GM18519 (cell line): ENCODE results near the gene WNT1.

Source experiments
- ATAC-seq: cut with Tn5 transposase; IDR thresholded peaks from one replicate; pipeline ENCODE4 v1.9.1; 2021; ENCODE audit warnings: mild to moderate bottlenecking, moderate library complexity; ENCODE audit not compliant: unreplicated experiment, low FRiP score

The WNT1 gene

DNA sequence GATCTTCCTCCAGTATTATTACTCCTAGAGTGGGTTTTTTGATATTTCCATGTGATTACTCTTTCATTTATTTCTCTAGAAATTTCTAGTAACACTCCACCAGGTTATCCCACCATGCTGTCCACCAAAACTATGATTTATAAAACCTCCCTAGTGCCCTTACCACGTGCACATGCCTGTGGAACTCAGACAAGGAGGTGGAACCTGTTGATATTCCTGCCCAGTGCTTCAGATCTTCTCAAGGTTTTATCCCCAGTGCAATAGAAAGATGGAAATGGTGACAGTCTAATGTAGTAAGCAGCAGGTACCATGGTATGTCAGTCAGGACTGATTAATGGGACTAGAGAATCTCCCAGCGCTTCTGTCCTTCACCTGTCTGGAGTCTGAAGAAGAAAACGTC, 17.3 kb upstream of the WNT1 start:
- no peak for ATAC-seq

DNA sequence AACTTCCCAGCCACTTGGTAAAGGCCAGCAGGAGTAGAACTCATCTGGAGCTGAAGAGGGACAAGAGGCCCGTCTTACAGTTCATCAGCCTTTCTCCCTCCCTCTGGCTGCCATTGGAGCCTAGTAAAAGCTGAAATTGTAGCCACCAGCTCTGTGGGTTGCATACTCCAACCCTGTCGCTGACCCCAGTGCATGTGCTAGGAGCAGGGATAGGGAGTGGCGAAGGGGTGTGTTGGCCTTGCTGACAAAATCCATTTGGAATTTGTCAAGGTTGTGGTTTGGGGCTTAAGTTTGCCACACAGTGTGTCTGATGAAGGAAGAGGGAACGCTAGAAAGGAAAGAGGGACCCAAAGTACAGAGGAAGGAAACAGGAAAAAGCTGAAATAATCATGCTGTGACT, 16.8 kb upstream of the WNT1 start:
- ATAC-seq, result no peak

DNA sequence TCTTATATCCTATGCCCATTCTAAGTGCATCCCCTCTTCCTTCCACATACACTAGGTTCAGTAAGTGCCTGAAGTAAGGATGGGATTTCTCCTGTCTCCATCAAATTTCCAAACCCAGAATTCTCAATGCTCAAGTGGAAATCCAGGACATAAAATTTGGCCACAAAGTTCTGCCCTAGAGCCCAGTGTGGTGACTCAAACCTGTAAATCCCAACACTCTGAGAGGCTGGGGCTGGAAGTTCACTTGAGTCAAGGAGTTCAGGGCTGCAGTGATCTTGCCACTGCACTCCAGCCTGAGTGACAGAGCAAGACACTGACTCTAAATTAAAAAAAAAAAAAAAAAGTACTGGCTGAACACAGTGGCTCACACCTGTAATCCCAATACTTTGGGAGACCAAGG, 16.3 kb upstream of the WNT1 start:
- no peak for ATAC-seq

DNA sequence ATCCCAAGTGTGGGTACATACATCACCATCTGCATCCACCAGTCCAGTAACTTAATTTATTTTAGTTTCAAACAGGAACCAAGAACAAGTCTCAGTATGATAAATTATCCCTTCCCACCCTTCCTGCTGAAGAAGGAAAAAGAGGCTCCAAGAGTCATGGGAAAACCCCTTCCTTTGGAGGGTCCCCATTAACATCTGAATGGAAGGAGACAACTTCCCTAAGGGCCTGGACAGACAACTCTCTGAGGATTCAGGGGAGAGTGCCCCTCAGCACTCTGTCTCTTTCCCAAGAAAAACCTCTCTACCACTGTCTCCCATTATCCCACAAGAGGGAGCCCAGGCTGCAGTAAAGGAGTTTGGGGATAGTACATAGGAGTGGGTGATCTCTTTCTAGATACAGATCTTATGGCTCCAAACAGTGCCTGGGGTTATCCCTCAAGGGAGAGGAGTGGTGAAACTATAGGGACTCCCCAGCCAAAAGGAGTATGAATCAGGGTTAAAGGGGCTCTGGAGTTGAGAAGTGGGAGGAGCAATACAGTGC, 12.8 kb upstream of the WNT1 start:
- no peak for ATAC-seq

DNA sequence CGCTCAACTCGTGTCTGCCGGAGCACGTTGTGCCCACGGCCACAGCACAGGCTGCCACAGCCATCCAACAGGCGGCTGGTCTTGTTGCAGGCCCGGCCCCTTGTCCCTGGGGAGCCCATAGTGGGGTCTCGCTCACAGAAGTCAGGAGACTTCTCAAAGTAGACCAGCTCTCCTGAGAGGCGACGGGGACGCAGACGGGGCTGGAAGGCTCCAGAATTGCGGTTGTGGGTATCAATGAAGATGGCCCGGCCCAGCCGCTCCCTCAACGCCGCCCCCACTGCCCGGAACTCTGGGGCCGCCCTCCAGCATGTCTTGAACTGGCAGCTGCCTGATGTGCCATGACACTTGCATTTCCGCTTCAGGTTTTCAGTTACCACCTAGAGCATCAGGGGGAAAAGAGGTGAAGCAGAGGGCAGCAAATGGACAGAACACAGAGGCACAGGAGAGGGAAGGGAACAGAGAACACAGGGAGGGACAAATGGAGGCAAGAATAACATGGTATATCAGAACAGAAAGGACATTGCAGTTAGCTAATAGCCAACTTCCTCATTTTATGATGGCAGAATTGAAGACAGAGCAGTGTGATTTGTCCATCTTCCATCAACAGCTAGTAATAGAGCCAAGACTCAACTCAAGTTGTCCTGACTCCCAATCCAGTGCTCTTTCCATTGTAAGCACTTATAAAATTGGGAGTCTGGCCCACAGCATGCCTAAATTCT, 11.8 kb upstream of the WNT1 start:
- ATAC-seq, result no peak

DNA sequence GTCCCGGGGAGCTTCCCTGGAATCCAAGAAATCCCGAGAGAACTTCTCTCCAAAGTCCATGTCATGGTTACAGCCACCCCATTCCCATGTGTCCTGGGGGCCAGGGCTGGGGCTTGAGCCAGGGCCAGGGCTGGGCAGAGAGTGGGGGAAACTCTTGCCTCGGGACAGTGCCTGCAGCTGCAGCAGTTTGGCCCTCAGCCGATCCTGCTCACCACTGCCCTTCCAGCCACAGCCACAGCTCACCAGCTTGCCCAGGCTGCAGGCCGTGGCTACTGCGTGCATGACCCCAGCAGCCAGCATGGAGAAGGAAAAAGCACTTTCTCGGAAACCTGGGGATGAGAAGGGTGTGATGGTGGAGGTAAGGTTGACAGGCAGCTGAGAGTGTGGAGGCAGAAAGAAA, 10.1 kb upstream of the WNT1 start:
- ATAC-seq, result no peak

DNA sequence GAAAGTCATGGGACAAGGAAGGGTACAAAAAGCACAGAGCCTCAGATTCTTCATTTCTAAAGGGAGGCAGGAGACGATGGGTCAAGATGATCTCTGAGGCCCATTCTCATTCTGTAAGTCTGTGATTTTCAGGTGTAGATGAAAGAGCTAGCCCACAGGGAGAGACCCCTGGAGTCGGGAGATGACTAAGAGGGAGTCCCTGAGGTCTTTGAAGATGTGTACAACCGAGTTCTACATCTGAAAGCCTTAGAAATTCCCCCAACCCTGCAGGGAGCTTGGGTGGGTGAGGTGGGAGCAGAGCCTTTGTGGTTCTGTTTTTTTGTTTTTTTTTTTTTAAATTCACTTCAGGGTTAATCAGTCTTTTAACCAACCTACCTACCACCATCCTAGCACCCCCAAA, 9.7 kb upstream of the WNT1 start:
- ATAC-seq, result no peak

DNA sequence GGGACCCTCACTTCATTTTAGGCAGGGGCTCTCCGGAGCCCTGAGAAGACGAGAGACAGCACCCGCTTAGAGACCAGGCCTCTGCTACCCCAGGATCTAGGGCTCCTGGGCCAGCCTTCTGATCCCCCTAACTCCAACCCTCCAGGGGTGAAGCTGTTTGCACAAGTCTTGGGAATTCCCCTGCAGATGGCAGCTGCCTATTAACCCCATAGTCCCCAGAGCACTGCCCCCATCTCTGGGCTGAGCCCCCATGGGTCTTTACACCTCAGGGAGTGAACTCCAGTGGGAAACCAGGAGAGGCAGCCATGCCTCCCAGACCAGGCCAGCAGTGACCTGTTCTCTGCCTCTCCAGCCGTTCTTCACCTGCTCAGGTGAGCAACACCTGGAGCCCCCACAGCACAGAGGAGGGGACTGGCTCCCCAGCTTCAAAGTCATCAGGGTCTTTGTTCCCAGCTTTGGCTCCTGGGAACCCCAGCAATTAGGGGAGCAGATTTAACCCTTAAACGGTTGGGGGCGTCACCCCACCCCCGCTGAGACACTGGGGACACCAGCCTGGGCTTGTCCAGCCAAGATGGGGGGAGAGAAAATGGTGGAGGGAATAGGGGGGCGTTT, 8.9 kb upstream of the WNT1 start:
- no peak for ATAC-seq

DNA sequence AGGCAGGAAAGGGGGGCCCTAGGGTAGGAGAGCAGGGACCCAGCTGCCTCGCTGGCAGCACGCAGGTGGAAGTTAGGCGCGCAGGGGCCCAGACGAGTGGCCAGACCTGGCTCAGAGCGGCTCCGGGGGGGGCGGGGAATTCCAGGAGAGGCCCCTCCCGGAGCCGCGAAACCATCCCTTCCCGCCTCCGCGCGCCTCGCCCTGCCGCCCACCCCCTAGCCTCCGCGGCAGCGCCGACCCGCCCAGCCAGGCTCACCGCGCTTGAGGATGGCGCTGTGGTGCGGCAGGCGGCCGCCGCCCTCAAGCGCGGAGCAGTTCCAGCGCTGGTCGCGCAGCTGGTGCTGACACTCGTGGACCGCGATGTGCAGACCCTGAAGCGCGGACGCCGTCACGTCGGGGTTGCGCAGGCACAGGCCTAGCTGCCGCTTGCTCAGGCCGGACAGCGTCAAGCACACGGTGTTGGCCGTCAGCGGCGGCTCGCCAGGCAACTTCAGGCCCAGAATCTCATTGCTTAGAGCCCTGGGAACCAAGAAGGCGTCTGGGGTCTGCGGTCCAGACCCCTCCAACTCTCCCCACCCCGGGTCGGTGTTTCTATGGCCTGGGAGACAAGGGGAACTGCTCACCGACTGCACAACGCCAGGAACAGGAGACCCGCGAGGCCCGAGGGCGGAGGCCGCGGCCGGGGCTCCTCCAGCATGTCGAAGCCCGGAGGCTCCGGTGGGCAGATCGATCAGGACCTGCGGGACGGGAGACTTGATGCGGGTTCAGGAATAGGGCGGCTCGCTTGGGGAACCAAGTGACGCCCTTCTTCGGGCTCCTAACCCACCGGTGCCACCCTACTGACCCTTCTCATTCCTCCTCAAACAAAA, 8.1 kb upstream of the WNT1 start:
- ATAC-seq, result no peak

DNA sequence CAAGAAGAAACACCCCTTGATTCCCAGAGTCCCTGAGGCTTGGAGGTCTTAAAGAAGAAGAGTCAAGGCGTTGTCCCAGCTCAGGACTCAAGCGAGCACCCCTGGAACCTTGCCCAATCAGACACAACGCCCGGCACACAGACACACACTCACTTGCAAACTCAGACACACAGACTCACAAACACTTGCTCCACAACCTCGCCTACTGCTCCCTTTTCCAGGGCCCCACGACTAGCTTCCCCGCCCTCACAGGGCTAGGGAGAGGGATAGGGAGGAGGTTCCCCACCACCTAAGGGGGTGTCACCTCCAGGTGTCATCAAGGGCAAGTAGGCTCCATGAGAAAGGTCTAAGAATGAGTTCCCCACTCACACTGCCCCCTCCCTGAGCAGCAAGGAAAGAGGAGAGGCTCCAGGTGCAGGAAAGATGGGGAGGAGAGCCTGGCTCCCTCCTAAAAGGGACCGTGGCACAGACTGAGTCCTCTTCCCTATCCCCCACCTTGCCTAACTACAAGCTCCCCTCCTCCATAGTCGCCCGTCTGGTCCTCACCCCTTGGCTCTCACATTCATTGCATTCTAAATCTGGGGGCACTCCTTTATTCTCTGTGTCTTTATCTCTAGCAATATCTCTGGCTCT, 7.3 kb upstream of the WNT1 start:
- ATAC-seq, result no peak

DNA sequence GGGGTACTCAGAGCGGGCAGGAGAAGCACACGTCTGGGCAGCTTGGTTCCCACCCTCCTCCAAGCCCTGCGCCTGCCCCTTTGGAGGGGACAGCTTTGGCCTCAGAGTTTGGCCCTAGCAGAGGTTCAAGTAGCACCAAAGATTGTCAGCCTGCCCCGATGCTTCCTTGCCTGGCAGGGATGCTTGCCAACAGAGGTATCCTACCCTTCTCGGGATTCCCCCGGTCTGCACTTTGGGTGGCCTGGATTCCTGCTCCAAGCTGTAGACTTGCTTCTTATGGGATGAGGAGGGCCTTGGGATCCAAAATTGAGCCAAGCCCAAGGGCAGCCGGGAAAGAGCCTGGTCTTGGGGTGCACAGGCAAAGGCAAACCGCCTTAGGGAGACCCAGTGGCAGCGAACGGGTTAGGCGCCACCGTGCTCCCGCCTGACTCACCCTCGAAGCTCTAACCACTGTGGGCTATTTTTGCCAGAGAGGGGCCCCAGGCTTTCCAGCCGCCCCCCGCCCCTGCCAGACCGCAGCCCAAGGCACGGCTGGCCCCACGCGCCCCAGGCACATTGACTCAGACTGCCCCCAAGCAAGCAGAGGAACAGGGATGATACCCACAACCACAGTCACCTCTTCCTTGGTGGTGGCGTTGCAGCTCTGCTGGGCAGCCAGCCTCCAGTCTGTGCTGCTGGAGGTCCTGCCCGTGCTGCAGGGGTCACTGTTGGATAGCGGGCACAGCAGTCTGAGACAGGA, 5.7 kb upstream of the WNT1 start:
- no peak for ATAC-seq

DNA sequence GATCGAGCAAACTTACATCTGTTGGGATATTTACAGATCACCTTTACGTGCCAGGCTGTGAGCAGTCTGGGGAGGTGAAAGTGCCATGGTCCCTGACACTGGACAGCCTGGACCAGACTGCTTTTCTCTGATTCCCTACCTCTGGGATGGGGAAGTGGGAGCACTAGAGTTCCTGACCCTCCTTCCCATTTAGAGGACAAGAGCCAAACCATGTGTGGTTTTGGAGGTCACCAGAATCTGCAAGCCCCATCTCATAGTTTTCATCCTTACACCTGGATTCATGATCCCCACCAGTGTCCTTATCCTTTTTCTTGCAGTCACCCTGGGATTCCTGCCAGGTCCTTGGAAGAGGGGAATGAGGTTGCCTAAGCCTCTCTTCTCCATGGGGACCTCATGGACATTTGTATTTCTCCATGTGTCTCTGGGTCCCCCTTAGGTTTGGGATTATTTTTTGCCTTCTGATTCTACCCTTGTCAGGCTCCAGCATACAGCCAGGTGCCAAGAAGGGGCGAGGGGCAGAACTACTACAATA, 5.1 kb upstream of the WNT1 start:
- ATAC-seq, result no peak

DNA sequence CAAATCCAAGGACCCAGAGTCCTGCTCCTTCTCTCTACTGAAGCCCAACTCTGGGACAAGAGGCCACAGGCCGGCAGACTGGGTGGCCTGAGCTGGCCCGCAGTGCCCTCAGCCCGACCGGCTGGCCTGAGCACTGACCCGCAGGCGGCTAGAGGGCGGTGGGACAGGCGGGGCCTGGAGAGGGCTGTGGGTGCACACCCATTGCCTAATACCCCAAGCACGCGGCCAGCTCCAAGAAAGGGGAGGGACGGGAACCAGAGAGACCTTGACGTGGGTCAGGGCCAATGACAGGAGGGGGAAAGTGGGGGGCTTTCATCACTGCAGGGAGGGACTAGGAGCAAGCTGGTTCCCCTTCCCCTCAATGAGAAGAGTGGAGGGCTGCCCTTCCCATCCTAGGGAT, 4.6 kb upstream of the WNT1 start:
- no peak for ATAC-seq

DNA sequence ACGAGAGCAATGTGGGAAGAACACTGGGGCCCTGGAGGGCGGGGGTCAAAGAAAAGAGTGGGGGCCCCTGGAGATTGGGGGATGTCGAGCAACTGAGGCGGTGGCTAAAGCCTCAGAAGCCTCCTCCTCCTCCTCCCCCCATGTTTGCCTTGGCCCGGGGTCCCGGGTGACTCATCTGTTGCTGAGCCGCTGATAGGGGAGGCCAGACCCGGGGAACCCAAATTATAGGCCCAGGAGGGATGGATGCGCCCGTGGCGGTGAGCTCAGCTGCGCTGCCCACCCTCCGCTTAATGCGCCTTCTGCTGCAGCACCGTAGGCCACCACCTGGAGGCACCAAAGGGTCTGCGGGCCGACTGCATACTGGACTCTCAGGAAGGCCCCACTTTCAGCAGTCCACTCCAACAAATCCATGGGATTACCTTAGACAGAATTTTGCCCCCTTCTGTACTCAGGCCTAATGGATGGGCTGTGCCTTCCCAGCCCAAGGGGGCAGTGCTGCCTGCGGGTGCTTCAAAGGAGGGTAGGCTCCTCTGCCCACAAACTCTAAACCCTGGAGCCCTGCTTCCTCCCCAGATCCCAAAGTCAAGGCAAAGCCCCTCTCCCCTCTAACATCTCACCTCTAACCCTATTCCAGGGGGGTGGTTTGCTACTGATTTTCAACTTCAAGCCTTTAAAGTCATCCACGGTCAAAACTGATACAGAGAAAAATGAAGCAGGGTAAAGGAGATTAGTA, 4.0 kb upstream of the WNT1 start:
- no peak for ATAC-seq

DNA sequence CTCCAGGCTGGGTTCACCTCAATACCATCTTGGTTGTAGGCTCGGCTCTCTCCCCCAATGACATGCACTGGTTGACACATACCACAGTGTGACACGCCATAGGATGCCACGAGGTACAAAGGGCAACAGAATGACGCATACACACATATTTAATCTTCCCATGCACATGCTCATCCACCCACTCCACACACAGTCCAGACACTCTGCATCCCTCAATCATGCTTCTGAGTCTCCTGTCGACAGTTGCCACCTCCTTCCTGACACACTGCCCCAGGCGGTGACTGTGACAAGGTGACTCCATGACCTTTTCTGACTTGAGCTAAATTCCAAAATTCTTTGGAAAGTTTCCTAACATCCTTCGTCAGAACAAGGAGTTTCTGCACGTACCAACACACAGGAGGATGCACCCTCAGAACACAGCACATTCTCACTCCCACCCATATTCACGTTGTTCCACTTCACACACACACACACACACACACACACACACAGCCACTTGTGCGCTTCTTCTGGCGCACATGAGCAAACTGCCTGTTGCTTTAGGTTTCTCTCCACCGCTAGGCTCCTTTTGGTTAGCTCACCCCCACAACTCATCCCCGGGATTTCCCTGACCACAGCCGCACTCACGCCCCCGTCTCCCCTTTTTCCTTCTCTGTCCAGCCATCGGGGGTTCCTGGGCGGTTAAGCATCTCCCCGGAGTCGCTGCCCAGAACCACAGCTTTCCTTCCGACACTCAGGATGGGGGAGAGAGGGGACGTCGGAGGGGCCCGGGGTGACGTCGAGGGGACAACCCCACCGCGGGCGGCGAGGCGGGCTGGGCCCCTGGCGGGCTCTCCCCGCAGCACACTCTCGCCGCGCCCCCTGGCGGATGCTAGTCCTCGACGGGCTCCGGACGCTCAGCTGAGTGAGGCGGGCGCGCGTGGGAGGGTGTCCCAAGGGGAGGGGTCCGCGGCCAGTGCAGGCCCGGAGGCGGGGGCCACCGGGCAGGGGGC, 536 bp upstream of the WNT1 start:
- no peak for ATAC-seq

DNA sequence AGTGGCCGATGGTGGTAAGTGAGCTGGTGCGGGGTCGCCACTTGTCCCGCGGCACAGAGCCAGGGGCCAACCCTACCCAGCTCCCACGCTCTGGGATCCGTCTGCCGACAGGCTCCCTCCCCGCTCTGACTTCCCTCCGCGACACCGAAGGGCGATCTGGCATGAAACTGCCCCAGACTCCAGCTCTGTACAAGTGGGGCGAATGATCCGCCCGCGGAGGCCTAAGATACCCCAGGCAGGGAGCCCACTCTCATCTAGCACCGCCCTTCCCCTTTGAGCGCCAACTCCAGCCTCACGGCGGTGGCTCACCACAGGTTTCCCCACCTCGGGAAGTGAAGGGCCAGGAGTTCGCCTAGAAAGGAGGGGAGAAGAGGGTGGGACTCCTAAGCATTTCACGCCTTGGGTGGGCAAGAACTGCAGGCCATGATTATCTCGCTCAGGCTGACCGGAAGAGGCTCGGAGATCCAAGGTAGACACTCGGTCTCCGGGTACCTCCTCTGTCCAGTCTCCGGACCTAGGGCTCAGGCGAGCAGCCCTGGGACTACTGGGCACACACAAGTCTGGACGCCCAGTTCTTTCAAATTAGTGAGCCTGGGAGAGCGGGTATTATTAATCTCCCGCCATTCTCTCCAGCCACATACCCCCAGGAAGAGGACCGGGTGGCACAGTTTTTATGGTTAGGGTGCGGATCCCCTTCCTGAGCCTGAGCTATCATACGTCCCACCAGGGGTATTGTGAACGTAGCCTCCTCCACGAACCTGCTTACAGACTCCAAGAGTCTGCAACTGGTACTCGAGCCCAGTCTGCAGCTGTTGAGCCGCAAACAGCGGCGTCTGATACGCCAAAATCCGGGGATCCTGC, 849 bp downstream of the WNT1 start:
- ATAC-seq, result no peak
